OCI-LY1 (cell line): ENCODE measurements around the gene CD81.

Source experiments
- H2AFZ ChIP-seq: fragments of 200-600 bp; sonication (generic), shearing (Covaris generic); 2 replicates; pipeline ENCODE4 v1.6.0; 2014; ENCODE audit warnings: antibody characterized with exemption, mild to moderate bottlenecking, low read length
- H3F3A ChIP-seq: fragments of 200-600 bp; sonication (generic), shearing (Covaris generic); 2 replicates; pipeline ENCODE4 v1.6.0; 2014; ENCODE audit warnings: mild to moderate bottlenecking, antibody characterized with exemption, low read length, moderate library complexity; ENCODE audit not compliant: insufficient read depth
- H3K27ac ChIP-seq: fragments of 200-600 bp; sonication (generic); 2 replicates; pipeline ENCODE4 v1.5.1; 2014; ENCODE audit warnings: low read length, mixed run types, mild to moderate bottlenecking, low read depth; ENCODE audit not compliant: poor library complexity, severe bottlenecking
- H3K27me3 ChIP-seq: fragments of 200-600 bp; sonication (generic); 2 replicates; pipeline ENCODE4 v1.6.0; 2014; ENCODE audit warnings: antibody characterized with exemption, mild to moderate bottlenecking, low read length, moderate library complexity; ENCODE audit not compliant: insufficient read depth
- H3K36me3 ChIP-seq: fragments of 200-600 bp; sonication (generic); 2 replicates; pipeline ENCODE4 v1.6.1; 2014; ENCODE audit warnings: mild to moderate bottlenecking, antibody characterized with exemption, low read length, moderate library complexity, mixed read lengths; ENCODE audit not compliant: insufficient read depth
- H3K4me1 ChIP-seq: fragments of 200-600 bp; sonication (generic); 2 replicates; pipeline ENCODE4 v1.5.1; 2014; ENCODE audit warnings: mild to moderate bottlenecking, low read length, moderate library complexity; ENCODE audit not compliant: insufficient read depth, severe bottlenecking
- H3K4me2 ChIP-seq: fragments of 200-600 bp; sonication (generic), shearing (Covaris generic); 2 replicates; pipeline ENCODE4 v1.6.1; 2014; ENCODE audit warnings: low read length
- H3K4me3 ChIP-seq: fragments of 200-600 bp; sonication (generic); 2 replicates; pipeline ENCODE4 v1.5.1; 2014; ENCODE audit warnings: low read length, low read depth, mild to moderate bottlenecking, mixed read lengths; ENCODE audit not compliant: poor library complexity, severe bottlenecking
- H3K79me2 ChIP-seq: fragments of 200-600 bp; shearing (Covaris generic); 2 replicates; pipeline ENCODE4 v1.6.1; 2016; ENCODE audit warnings: mixed run types, low read length, mixed read lengths; ENCODE audit not compliant: insufficient read depth
- H3K9ac ChIP-seq: fragments of 200-600 bp; sonication (generic), shearing (Covaris generic); 2 replicates; pipeline ENCODE4 v1.6.1; 2014; ENCODE audit warnings: mild to moderate bottlenecking, low read length, mixed read lengths
- H3K9me2 ChIP-seq: fragments of 200-600 bp; sonication (generic), shearing (Covaris generic); 2 replicates; pipeline ENCODE4 v1.6.1; 2014; ENCODE audit warnings: low read depth, mild to moderate bottlenecking, low read length, mixed read lengths
- H3K9me3 ChIP-seq: fragments of 200-600 bp; shearing (Covaris generic); 2 replicates; pipeline ENCODE4 v1.6.1; 2014; ENCODE audit warnings: low read length, mixed read lengths
- H4K20me1 ChIP-seq: fragments of 200-600 bp; sonication (generic), shearing (Covaris generic); 2 replicates; pipeline ENCODE4 v1.6.0; 2016; ENCODE audit warnings: mild to moderate bottlenecking, low read length; ENCODE audit not compliant: insufficient read depth
- EZH2 ChIP-seq: fragments of 200-600 bp; sonication (generic), shearing (Covaris generic); IDR thresholded peaks from 2 replicates; pipeline ENCODE4 v1.8.0; 2017; ENCODE audit warnings: borderline replicate concordance, mixed run types, mild to moderate bottlenecking, antibody characterized with exemption, low read length, moderate library complexity, mixed read lengths
- TF ChIP-seq, protein P1 (sequence below): fragments of 200-600 bp; sonication (generic), shearing (Covaris generic); IDR thresholded peaks from 2 replicates; pipeline ENCODE4 v1.5.1; 2017; ENCODE audit warnings: mild to moderate bottlenecking, antibody characterized with exemption, low read length, moderate library complexity, mixed read lengths

CD81 gene

DNA sequence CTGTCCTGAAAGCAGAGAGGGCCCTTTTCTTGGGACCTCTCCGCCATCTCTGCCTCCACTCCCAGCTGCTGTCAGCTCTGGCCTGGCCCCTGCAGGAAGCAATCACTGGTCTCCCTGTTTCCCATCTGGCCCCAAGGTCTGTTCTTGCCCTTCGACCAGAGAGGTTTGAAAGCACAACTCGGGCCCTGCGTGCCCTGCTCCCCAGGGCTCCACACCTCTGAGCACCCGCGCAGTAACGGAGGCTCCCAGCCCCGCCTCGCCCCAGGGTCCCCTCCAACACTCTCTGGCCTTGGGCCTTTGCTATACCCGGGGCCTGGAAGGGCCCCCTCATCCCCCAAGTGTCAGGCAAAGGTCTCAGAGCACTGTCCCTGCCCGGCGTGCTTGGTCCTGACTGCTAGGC, 7.8 kb upstream of the CD81 start:
- no peaks in the 10 kb centered on the region for H3K9me3 ChIP-seq
- no peak overlapping the region for H3K27ac ChIP-seq
- no peak overlapping the region for H3K9ac ChIP-seq
- no peaks in the 10 kb centered on the region for H3K4me1 ChIP-seq
- TF ChIP-seq, protein P1, sequence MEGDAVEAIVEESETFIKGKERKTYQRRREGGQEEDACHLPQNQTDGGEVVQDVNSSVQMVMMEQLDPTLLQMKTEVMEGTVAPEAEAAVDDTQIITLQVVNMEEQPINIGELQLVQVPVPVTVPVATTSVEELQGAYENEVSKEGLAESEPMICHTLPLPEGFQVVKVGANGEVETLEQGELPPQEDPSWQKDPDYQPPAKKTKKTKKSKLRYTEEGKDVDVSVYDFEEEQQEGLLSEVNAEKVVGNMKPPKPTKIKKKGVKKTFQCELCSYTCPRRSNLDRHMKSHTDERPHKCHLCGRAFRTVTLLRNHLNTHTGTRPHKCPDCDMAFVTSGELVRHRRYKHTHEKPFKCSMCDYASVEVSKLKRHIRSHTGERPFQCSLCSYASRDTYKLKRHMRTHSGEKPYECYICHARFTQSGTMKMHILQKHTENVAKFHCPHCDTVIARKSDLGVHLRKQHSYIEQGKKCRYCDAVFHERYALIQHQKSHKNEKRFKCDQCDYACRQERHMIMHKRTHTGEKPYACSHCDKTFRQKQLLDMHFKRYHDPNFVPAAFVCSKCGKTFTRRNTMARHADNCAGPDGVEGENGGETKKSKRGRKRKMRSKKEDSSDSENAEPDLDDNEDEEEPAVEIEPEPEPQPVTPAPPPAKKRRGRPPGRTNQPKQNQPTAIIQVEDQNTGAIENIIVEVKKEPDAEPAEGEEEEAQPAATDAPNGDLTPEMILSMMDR = no peak
- TF ChIP-seq EZH2 = no peak
- H2AFZ ChIP-seq = no peak overlapping the region
- 0 out of 2 replicates have a peak, but pooled peaks cover under 1% of the 10 kb centered on the region for H3K27me3 ChIP-seq
- no peaks in the 10 kb centered on the region for H3K9me2 ChIP-seq
- no peak overlapping the region for H3K4me2 ChIP-seq
- no peak overlapping the region for H3K4me3 ChIP-seq
- no peaks in the 10 kb centered on the region for H3K36me3 ChIP-seq
- no peaks in the 10 kb centered on the region for H3F3A ChIP-seq
- H3K79me2 ChIP-seq = no peaks in the 10 kb centered on the region
- H4K20me1 ChIP-seq = no peaks in the 10 kb centered on the region

DNA sequence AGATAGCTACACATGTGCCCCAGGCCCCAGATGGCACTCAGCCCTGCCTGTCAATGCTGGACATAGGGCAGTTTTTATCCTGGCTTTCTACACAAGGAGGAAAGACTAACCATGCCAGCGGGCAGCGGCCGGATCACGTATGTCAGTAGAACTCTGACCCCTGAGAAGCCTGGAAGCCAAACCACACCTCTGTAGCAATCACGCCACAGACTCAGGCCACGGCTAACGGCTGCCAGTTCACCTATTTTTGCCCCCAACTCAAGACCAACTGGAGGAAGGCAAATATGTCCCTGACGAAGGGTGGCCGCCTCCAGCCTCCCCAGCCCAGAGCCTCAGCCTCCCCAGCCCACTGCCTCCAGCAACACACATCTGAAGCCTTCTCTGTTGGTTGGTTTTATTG, 7.2 kb upstream of the CD81 start:
- H4K20me1 ChIP-seq = no peaks in the 10 kb centered on the region
- no peak for TF ChIP-seq EZH2
- TF ChIP-seq, protein P1 = no peak
- no peak overlapping the region for H3K4me2 ChIP-seq
- no peak overlapping the region for H3K9ac ChIP-seq
- no peak overlapping the region for H3K4me3 ChIP-seq
- no peak overlapping the region for H2AFZ ChIP-seq
- no peaks in the 10 kb centered on the region for H3K27me3 ChIP-seq
- no peaks in the 10 kb centered on the region for H3K9me2 ChIP-seq
- H3K79me2 ChIP-seq = no peaks in the 10 kb centered on the region
- no peaks in the 10 kb centered on the region for H3K9me3 ChIP-seq
- no peaks in the 10 kb centered on the region for H3K4me1 ChIP-seq
- no peaks in the 10 kb centered on the region for H3K36me3 ChIP-seq
- no peak overlapping the region for H3K27ac ChIP-seq
- H3F3A ChIP-seq = no peaks in the 10 kb centered on the region

DNA sequence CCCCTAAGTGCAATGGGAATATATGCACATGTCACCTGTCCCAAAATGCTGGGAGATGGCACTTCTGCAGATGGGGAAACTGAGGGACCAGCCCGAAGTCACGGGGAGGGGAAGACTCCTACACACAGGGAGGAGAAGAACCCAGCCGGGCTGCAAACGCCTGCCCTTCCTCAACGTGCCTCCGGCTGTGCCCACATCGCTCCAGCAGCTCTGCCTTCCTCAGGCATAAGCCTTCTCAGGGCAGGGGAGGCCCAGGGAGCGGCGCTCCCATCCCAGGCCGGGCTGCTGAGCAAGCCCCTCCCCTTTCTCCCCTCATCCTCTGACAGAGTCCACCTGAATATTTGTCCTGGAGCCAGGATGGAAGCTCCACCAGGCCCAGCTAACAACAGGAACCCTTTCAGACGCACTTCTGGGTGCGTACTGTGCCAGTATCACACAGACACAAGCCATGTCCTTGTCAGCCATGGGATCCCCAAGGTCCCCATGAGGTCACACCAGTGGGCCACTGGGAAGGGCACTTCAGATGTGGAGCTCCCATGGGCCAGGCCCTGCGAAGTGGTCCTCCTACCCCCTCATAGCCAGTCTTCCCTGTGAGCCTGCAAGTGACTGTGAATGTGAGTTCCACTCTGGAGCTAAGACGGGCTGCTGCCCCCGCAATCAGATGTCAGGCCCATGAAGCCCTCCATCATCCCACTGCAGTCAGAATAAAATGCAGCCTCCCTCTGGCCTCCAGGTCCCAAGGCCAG, 2.5 kb upstream of the CD81 start:
- Histone ChIP-seq H3K4me2 (no peak overlapping the region), H3K36me3 (no peaks in the 10 kb centered on the region), H2AFZ (no peak overlapping the region), H3K27ac (no peak overlapping the region), H3K9me2 (no peaks in the 10 kb centered on the region), H3K27me3 (no peaks in the 10 kb centered on the region), H3K9ac (no peak overlapping the region), H3K79me2 (peaks cover 15% of the 10 kb centered on the region), H3K4me3 (no peak overlapping the region), H3F3A (no peaks in the 10 kb centered on the region), H3K9me3 (no peaks in the 10 kb centered on the region), H4K20me1 (no peaks in the 10 kb centered on the region), H3K4me1 (peaks cover 19% of the 10 kb centered on the region)
- TF ChIP-seq, protein P1 = no peak
- no peak for TF ChIP-seq EZH2
